K562 (cell line): ENCODE results near the gene BTBD2. TPM values are rescaled to one million over a fixed set of nuclear protein-coding genes. Genes with fewer than 3 reads are reported as not detected.
A peak's percentile ranks its signal among the peaks of the same experiment; 100 is the strongest.

ENCODE experiments used
- CBFA2T2 ChIP-seq: fragments of 450-650 bp; conservative IDR thresholded peaks from 2 replicates; pipeline ENCODE4 v1.6.1; 2017; ENCODE audit warnings: mild to moderate bottlenecking
- CBFA2T3 ChIP-seq: fragments of 450-650 bp; IDR thresholded peaks from 2 replicates; pipeline ENCODE4 v1.6.1; 2017
- CBX5 ChIP-seq: IDR thresholded peaks from 2 replicates; pipeline ENCODE4 v1.6.1; 2014; ENCODE audit warnings: low read depth, borderline replicate concordance
- GABPA ChIP-seq: fragments of 200-800 bp; sonication (Bioruptor generic); conservative IDR thresholded peaks from 2 replicates; pipeline ENCODE4 v1.6.1; 2016; ENCODE audit warnings: low read depth, missing genetic modification characterization, missing compliant biosample characterization
- HDAC2 ChIP-seq: fragments of 450-650 bp; IDR thresholded peaks from 2 replicates; pipeline ENCODE4 v1.6.1; 2016; ENCODE audit warnings: mild to moderate bottlenecking
- PHF8 ChIP-seq: fragments of 200-600 bp; sonication (generic); IDR thresholded peaks from 2 replicates; pipeline ENCODE4 v1.6.1; 2012; ENCODE audit warnings: mixed run types, mild to moderate bottlenecking, inconsistent platforms, low read length, moderate library complexity, borderline replicate concordance
- POU5F1 ChIP-seq: fragments of 150-350 bp; IDR thresholded peaks from 2 replicates; pipeline ENCODE4 v1.6.1; 2014; ENCODE audit warnings: borderline replicate concordance, low read length, low read depth, mild to moderate bottlenecking; ENCODE audit not compliant: partially characterized antibody
- TFAP4 ChIP-seq: sonication (generic); formaldehyde crosslinking; IDR thresholded peaks from 2 replicates; pipeline ENCODE4 v1.8.0; 2022; ENCODE audit warnings: missing genetic modification reagents, mild to moderate bottlenecking, moderate library complexity, borderline replicate concordance
- ZNF140 ChIP-seq: fragments of 250-450 bp; sonication (Bioruptor Pico); IDR thresholded peaks from 2 replicates; pipeline ENCODE4 v1.8.0; 2021; ENCODE audit warnings: moderate library complexity, mild to moderate bottlenecking, inconsistent platforms
- ZNF644 ChIP-seq: fragments of 200-800 bp; sonication (Bioruptor generic); IDR thresholded peaks from 2 replicates; pipeline ENCODE4 v1.6.1; 2016; ENCODE audit warnings: low read depth, missing genetic modification characterization, missing compliant biosample characterization
- ZSCAN29 ChIP-seq: fragments of 450-650 bp; IDR thresholded peaks from 2 replicates; pipeline ENCODE4 v1.6.1; 2017
- polyA plus RNA-seq, 8 experiments: library from polyadenylated mRNA; depleted of rRNA in 4 of 8; stranded (reverse) in 5 of 8; unstranded in 3 of 8; fragments of >200 nt; fragmentation: Nextera tagmentation in 2 of 8; fragmentation: Illumina TruSeq in 1 of 8; extraction: Ambion mirVana in 2 of 8; extraction: Trizol in 1 of 8; gene quantifications; 2 replicates each; pipeline versions ENCODE4 v1.2.1 to v1.2.3, GENCODE V29; 2011 to 2014; ENCODE audit warnings: inconsistent platforms in 1 of 8, missing spikeins in 1 of 8
- total RNA-seq, 7 experiments: library from RNA; depleted of rRNA in 6 of 7; stranded (reverse); fragments of >200 nt in 6 of 7; fragmentation: Illumina TruSeq in 2 of 7; extraction: Trizol in 2 of 7; gene quantifications; 2 replicates each; pipeline versions ENCODE4 v1.2.1 to v1.2.3, GENCODE V29; 2011 to 2021; ENCODE audit warnings: low replicate concordance in 1 of 7
- TF ChIP-seq, protein P1 (sequence below): fragments of 250-450 bp; sonication (Bioruptor Pico); IDR thresholded peaks from 2 replicates; pipeline ENCODE4 v1.5.0; 2021; ENCODE audit warnings: mild to moderate bottlenecking, borderline replicate concordance
- TF ChIP-seq, protein P2 (sequence below): conservative IDR thresholded peaks from 2 replicates; pipeline ENCODE4 v1.6.1; 2011; ENCODE audit warnings: low read depth, mild to moderate bottlenecking, low read length; ENCODE audit not compliant: control insufficient read depth

BTBD2 gene
- total and polyA plus RNA-seq, 9 of the 15 experiments (the other 6 are each of a cell fraction or from before 2014, with no cell fraction given) = 0.10 to 15.6 (median 6.9) TPM

DNA sequence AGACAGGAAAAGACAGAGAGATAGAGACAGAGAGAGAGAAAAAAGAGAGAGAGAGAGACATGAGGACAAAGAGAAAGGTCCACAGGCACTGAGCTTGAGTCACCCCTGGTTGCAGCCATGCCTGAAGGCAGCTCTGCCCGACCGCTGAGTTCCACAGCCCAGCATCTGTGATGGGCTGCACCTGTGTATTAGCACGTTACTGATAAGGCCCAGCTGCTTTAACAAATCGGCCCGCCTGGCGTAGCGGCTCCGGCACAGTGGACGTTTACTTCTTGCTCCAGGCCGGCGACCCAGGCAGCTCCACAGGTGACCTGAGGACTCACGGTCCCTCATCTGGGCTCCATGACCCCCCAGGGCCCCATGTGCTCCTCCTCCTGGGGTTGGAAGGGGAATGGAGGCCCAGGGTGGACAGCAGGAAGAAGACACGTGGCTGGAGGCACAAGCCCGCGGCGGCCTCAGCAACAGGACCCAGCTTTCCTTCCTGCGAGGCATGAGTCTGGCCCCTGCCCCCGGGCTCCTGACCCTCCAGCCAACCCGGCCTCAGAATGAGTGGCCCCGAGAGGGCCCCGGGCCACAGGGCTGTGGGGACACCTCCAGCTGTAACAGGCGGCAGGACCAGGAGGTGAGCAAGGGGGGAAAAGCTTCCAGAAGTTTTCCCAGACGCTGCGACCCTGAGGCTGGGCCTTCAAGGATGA, 78.5 kb downstream of the BTBD2 start (continued):
- TF ChIP-seq PHF8 = no peak
- no peak for TF ChIP-seq ZSCAN29
- peak; percentile 55 for TF ChIP-seq CBFA2T3
- TF ChIP-seq, protein P1, sequence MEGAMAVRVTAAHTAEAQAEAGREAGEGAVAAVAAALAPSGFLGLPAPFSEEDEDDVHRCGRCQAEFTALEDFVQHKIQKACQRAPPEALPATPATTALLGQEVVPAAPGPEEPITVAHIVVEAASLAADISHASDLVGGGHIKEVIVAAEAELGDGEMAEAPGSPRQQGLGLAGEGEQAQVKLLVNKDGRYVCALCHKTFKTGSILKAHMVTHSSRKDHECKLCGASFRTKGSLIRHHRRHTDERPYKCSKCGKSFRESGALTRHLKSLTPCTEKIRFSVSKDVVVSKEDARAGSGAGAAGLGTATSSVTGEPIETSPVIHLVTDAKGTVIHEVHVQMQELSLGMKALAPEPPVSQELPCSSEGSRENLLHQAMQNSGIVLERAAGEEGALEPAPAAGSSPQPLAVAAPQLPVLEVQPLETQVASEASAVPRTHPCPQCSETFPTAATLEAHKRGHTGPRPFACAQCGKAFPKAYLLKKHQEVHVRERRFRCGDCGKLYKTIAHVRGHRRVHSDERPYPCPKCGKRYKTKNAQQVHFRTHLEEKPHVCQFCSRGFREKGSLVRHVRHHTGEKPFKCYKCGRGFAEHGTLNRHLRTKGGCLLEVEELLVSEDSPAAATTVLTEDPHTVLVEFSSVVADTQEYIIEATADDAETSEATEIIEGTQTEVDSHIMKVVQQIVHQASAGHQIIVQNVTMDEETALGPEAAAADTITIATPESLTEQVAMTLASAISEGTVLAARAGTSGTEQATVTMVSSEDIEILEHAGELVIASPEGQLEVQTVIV (CRISPR knock-in tag) = no peak
- no peak for TF ChIP-seq GABPA (tag)
- TF ChIP-seq POU5F1 = no peak
- TF ChIP-seq TFAP4 (CRISPR knock-in tag) = peak; percentile 59; the same call in 1 of the 2 replicates
- TF ChIP-seq CBFA2T2 = peak; percentile 43
- no peak for TF ChIP-seq HDAC2
- no peak for TF ChIP-seq ZNF644
- TF ChIP-seq CBX5 = no peak
- TF ChIP-seq, protein P2, sequence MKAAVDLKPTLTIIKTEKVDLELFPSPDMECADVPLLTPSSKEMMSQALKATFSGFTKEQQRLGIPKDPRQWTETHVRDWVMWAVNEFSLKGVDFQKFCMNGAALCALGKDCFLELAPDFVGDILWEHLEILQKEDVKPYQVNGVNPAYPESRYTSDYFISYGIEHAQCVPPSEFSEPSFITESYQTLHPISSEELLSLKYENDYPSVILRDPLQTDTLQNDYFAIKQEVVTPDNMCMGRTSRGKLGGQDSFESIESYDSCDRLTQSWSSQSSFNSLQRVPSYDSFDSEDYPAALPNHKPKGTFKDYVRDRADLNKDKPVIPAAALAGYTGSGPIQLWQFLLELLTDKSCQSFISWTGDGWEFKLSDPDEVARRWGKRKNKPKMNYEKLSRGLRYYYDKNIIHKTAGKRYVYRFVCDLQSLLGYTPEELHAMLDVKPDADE = no peak
- TF ChIP-seq ZNF140 (CRISPR knock-in tag) = no peak
